GM19467 (cell line): ENCODE measurements around the gene NUTM2B.
"Not testable (repeated sequence)": the region's sequence is repeated elsewhere in the genome, so short reads cannot be mapped to it uniquely, and the experiment has no call there.

Experiments
- ATAC-seq: cut with Tn5 transposase; IDR thresholded peaks from one replicate; pipeline ENCODE4 v1.9.1; 2021; ENCODE audit warnings: mild to moderate bottlenecking, moderate library complexity; ENCODE audit not compliant: unreplicated experiment

The NUTM2B gene, protein sequence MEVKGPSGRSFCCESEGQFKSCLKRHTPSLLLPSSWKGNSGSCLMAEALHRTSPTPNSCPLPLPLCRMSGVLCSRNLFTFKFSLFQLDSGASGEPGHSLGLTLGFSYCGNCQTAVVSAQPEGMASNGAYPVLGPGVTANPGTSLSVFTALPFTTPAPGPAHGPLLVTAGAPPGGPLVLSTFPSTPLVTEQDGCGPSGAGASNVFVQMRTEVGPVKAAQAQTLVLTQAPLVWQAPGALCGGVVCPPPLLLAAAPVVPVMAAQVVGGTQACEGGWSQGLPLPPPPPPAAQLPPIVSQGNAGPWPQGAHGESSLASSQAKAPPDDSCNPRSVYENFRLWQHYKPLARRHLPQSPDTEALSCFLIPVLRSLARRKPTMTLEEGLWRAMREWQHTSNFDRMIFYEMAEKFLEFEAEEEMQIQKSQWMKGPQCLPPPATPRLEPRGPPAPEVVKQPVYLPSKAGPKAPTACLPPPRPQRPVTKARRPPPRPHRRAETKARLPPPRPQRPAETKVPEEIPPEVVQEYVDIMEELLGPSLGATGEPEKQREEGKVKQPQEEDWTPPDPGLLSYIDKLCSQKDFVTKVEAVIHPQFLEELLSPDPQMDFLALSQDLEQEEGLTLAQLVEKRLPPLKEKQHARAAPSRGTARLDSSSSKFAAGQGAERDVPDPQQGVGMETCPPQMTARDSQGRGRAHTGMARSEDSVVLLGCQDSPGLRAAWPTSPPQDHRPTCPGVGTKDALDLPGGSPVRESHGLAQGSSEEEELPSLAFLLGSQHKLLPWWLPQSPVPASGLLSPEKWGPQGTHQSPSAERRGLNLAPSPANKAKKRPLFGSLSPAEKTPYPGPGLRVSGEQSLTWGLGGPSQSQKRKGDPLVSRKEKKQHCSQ

GRCh38 chr10:79702927-79703326 lies at the start of gene NUTM2B:
NUTM2B (plus strand) TSS chr10:79703227; CDS start chr10:79703610, 383 bp downstream.
- not testable (repeated sequence) for ATAC-seq

DNA sequence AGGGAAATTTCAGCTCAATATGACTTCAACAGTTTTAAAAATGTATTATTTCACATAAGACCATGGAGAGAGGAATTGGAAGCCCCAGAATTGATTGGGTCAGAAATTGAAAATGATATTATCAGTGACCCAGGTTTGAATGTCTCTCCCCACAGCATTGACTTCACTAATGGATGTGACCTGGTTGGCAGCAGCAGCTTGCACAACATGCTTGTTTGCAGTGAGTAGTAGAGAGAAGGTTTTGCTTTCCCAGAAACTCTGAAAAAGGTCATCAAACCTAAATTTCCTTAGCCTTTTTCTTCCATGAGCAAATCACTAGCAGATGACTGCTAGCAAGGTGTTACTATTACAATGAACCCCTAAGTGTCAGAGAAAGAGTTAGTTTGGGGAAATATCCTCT lies 39.7 kb upstream of the NUTM2B start:
- not testable (repeated sequence) for ATAC-seq

GRCh38 chr10:79664686-79665085 lies 38.3 kb upstream of the NUTM2B start:
- ATAC-seq, result not testable (repeated sequence)

- ATAC-seq, result not testable (repeated sequence)
Measured at GRCh38 chr10:79669248-79669788, 33.7 kb upstream of the NUTM2B start.

DNA sequence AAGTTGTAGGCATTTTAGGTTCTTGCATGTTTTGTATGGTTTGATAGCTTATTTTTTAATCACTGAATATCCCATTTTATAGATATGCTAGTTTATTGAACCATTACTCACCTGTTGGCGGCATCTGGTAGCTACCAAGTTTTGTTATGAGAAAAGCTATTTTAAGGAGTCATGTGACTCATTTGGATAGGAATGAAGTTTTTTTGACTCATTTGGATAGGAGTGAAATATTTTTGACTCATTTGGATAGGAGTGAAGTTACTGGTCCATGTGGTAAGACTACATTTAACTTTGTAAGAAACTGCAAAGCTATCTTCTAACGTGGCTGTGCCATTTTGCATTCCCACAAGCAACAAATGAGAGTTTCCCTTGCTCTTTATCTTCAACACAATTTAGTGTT lies 28.1 kb upstream of the NUTM2B start:
- ATAC-seq, result not testable (repeated sequence)

GRCh38 chr10:79683026-79683883 lies 19.8 kb upstream of the NUTM2B start:
- not testable (repeated sequence) for ATAC-seq

DNA sequence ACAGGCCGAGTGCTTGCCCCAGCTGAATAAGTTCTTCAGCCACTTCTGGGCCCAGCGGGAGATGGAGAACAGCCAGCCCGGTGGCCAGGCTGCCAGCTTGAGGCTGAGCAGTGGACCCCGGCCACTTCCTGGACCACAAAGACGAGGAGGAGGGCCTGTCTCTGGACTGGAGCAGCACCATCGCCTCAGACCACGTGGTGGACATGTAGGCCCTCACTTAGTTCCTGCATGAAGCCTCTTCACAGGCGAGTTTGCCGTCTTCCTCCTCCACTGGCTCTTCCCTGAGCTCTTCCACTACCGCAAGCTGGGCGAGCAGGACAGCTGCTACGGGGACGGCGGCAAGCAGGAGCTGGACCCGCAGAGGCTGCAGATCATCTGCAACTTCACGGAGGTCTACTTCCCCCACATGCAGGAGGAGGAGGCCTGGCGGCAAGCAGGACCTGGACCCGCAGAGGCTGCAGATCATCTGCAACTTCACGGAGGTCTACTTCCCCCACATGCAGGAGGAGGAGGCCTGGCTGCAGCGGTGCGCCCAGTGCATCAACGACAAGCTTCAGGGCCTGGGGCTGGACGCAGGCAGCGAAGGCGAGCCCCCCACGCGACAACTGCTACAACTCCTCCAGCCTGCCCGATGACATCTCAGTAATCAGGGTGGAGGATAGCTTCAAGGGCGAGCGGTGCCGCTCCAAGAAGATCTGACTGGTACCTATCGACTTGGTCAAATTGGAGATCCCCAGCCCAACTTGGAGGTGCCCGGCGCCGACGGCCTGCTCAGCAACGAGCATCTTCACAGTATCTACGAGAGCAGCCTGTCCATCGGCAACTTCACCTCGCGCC lies 18.9 kb upstream of the NUTM2B start:
- not testable (repeated sequence) for ATAC-seq

GRCh38 chr10:79685044-79685685 lies 17.9 kb upstream of the NUTM2B start:
- peak; percentile 83 for ATAC-seq

DNA sequence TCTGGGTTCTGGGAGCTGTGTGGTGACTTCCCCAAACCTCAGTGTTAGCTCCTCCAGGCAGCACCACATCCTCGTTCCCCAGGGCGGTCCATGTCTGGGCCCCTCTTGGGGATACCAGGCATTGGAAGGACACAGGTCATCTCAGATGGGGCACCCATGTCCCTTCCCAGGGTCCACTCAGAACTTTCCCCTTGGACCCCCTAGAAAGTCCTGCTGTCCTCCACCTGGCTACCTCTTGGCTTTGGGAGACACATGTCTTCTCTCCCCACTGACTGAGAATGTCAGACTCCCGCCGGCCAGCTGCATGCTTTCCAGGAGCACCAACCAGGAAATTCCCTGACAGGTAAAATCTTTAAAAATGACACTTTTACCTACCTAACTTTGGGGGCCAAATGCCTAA lies 16.4 kb upstream of the NUTM2B start:
- not testable (repeated sequence) for ATAC-seq

- ATAC-seq, result not testable (repeated sequence)
Measured at GRCh38 chr10:79687406-79688150, 15.4 kb upstream of the NUTM2B start.

- not testable (repeated sequence) for ATAC-seq
Measured at GRCh38 chr10:79688798-79689197, 14.2 kb upstream of the NUTM2B start.

DNA sequence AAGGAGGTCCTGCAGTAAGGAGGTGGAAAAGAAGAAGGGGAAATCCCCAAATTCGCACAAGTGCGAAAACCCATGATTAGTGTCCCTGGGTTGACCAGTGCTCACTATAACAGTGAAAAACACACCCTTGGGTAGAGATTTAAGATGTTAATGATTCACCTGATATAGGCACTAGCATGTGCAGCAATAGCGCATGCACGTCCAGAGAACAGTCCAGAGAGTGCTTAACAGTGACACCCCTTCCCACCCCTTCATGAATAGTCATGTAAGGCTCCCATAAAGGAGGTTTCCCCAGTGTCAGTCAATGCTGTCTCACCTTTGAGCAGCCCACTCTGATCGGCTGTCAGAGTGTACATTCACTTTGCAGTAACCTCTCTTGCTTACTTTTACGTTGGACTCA lies 6.4 kb upstream of the NUTM2B start:
- not testable (repeated sequence) for ATAC-seq

- ATAC-seq, result not testable (repeated sequence)
Measured at GRCh38 chr10:79697141-79697540, 5.9 kb upstream of the NUTM2B start.

DNA sequence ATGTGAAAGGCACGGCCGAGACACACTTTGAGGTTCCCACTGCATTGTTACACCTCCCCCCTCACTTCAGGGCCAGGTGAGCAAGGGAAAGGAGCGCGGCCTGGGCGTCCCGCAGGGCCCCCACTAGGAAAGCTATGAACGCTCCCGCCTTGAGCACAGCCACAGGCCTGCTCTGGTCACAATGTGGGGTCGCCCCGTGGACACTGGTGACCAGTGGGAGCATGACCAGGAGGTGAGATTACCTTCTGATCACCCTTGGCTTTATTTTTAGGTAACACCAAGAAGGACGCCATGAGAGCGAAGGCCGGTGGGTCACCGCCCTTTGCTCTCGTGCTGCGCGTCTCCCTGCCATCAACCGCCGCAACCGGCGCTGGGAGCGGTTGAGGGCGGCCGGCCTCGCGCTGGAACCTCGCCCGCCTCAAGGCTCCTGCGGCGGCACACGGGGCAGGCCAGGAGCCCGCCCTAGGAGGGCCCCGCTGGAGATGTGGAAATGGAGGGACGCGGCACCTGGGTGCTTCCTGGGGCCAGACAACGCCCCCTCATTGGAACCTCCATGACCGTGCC lies 2.6 kb upstream of the NUTM2B start:
- not testable (repeated sequence) for ATAC-seq

DNA sequence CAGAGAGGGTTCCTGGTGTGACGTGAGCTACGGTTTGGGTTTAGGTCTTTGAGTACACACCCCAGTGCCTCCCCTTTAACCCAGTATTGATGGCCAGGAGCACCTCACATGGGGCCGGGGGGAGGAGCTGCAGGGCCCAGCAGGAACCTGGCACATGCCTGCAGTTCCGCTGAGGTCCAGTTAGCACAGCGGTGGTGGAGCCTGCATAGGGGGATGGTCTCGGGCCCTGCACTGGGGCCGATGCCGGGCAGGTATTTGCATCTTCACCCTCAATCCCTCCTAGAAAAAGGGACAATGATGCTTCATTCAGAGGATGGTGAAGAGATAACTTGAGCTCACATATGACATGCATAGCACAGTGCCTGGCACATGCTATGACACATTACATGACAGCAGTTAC lies 4.0 kb downstream of the NUTM2B start:
- ATAC-seq, result not testable (repeated sequence)

DNA sequence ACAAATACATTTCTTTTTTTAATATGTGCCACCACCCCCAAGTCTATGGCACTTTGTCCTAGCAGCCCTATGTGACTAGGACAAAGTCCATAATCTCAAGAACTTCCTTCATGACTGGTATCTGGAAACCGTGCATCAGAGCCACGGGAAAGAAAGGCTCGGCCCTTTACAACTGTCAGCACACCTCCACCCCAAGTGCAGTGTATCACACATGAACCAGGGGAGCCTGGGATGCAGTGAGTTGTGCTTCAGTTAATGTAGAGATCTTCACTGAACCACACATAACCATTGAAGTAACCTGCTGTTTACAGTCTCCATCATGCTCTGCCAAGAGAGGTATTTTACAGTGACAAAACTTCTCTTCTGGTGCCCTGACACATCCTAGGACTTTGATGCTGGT lies 11.9 kb downstream of the NUTM2B start:
- not testable (repeated sequence) for ATAC-seq

- not testable (repeated sequence) for ATAC-seq
Measured at GRCh38 chr10:79716917-79717579, 14.0 kb downstream of the NUTM2B start.
